ENCODE measurements around the gene RPTN.

- TF ChIP-seq EP300 (IDR thresholded peaks at IDR 0.05) (no peak), CTCF (IDR thresholded peaks at IDR 0.05) (no peak), POLR2A (IDR thresholded peaks at IDR 0.05) (no peak), POLR2AphosphoS5 (IDR thresholded peaks at IDR 0.05) (no peak)
These were observed 51.7 kb downstream of the RPTN start for GRCh38 chr1:152107031-152107983.

Data from upper lobe of left lung (tissue), 4 donors.